Stimulated activated CD4-positive, alpha-beta T cell treated with anti-CD3 and anti-CD28 coated beads, TNF-alpha, amount 100 ng/mL, for 24 hours (primary cell): Measurements from ENCODE around the gene KLHL20.
"Not testable (repeated sequence)": the region's sequence is repeated elsewhere in the genome, so short reads cannot be mapped to it uniquely, and the experiment has no call there.

Experiments used
- DNase-seq, 3 experiments: peaks; one replicate each; pipeline ENCODE4 v3.0.0-alpha.2; 2020; ENCODE audit warnings: low read depth in 3 of 3

Gene KLHL20, protein sequence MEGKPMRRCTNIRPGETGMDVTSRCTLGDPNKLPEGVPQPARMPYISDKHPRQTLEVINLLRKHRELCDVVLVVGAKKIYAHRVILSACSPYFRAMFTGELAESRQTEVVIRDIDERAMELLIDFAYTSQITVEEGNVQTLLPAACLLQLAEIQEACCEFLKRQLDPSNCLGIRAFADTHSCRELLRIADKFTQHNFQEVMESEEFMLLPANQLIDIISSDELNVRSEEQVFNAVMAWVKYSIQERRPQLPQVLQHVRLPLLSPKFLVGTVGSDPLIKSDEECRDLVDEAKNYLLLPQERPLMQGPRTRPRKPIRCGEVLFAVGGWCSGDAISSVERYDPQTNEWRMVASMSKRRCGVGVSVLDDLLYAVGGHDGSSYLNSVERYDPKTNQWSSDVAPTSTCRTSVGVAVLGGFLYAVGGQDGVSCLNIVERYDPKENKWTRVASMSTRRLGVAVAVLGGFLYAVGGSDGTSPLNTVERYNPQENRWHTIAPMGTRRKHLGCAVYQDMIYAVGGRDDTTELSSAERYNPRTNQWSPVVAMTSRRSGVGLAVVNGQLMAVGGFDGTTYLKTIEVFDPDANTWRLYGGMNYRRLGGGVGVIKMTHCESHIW

GRCh38 chr1:173714759-173715537 is at the start of gene KLHL20:
Gene KLHL20, plus strand, starts transcription at chr1:173714981. Its CDS starts 1,063 bp downstream, at chr1:173716044.
- peak; percentile 73 to 79 (median 76) for DNase-seq

GRCh38 chr1:173666646-173667045 is 48.1 kb upstream of the KLHL20 start:
- DNase-seq: no peak

DNA sequence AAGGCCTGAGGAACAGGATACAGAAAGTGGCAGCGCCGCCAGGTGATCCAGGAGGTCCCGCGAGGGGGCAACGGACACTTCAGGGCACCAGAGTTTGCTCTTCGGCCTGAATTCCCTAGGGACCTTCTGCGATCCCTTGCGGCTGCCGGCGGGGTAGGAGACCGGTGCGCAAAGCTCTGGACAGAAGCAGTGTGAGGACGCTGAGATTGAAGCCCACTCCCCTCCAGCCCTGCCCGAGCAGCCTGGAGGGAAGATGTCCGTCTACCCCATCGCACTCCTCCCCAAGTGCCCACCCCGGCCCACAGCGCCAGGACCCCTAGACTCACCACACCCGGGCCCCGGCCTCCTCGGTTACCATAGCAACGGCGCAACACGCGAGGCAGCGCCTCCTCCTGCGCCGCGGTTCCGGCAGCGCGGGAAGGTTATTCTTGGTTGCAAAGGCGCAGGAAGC is 45.3 kb upstream of the KLHL20 start, which contains the start of gene ANKRD45:
Gene ANKRD45 (minus strand): TSS at position 361 of the 451 bp plus-strand sequence. CDS start 10,433 bp downstream, outside the sequence.
- peak in 1 of 3 experiments; percentile 16 for DNase-seq

DNA sequence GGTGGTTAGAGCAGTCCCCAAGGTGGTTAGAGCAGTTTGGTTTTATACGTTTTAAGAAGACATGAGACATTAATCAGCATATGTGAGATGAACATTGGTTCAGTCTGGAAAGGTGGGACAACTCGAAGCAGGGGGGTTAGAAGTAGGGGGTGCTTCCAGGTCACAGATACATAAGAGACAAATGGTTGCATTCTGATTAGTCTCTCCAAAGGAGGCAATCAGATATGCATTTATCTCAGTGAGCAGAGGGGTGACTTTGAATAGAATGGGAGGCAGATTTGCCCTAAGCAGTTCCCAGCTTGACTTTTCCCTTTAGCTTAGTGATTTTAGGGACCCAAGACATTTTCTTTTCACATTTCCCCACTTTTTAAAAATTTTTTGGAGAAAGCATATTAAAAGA is 40.3 kb upstream of the KLHL20 start:
- not testable (repeated sequence) for DNase-seq

DNA sequence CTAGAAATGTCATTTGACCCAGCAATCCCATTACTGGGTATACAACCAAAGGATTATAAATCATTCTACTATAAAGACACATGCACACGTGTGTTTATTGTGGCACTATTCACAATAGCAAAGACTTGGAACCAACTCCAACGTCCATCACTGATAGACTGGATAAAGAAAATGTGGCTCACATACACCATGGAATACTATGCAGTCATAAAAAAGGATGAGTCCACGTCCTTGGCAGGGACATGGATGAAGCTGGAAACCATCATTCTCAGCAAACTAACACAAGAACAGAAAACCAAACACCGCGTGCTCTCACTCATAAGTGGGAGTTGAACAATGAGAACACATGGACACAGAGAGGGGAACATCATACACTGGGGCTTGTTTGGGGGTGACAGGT is 34.6 kb upstream of the KLHL20 start:
- DNase-seq: not testable (repeated sequence)

GRCh38 chr1:173682184-173682583 is 32.6 kb upstream of the KLHL20 start:
- no peak for DNase-seq

DNA sequence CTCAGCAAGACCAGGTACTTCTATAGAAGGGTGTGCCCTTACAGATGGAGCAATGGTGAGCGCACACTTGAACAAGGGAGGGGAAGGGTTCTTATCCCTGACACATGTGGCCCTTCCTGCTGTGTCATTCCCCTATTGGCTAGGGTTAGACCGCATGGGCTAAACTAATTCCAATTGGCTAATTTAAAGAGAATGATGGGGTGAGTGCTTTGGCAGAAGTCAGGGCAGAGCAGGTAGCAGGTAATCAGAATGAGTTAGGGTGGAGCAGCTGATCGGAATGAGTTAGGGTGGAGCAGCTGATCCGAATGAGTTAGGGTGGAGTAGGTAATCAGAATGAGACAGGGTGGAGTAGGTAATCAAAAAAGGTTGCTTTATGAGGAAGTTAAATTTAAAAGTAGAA is 30.9 kb upstream of the KLHL20 start:
- DNase-seq: not testable (repeated sequence)

- DNase-seq: not testable (repeated sequence)
Measured at GRCh38 chr1:173685121-173685520, 29.7 kb upstream of the KLHL20 start.

DNA sequence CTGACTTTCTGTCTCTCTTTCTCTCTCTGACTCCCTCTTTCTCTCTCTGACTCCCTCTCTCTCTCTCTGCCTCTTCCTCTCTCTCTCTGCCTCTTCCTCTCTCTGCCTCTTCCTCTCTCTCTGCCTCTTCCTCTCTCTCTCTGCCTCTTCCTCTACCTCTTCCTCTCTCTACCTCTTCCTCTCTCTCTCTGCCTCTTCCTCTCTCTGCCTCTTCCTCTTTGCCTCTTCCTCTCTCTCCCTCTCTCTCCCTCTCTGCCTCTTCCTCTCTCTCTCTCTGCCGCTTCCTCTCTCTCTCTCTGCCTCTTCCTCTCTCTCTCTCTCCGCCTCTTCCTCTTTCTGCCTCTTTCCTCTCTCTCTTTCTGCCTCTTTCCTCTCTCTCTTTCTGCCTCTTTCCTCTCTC is 26.5 kb upstream of the KLHL20 start:
- DNase-seq: no peak

DNA sequence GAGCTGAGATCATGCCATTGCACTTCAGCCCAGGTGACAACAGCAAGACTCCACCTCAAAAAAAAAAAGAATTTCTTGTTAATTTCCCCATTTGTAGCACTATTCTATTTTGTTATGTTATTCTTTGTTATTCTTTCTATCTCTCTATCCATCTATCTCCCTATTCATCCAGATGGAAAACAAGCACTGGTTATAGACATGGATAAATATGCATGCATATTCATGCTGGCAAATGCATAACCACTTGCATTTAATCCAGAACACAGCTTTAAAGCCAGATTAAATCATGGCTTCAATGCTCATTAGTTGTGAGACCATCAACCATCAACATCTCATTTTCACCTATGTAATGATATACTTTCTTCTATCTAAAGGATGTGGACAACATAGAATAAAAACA is 21.5 kb upstream of the KLHL20 start:
- no peak for DNase-seq

- DNase-seq: not testable (repeated sequence)
Measured at GRCh38 chr1:173701299-173701698, 13.5 kb upstream of the KLHL20 start.

- no peak for DNase-seq
Measured at GRCh38 chr1:173702736-173703135, 12.0 kb upstream of the KLHL20 start.

GRCh38 chr1:173705117-173705516 is 9.7 kb upstream of the KLHL20 start:
- DNase-seq: no peak

- no peak for DNase-seq
Measured at GRCh38 chr1:173708787-173709186, 6.0 kb upstream of the KLHL20 start.

DNA sequence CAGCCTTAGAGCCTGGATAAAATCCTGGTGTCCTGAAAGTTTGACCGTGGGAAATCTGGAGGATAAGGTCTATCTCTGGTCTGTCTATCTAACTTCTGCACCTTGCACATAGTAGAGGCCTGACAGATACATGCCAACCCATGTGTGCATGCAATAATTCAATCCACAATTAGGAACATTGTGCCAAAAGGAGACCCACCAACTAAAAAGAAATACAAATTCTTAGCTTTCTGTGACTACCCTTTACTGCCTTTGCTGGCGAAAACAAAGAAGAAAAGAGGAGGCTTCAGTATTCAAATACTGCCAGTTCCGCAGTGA is 381 bp upstream of the KLHL20 start:
- no peak for DNase-seq

DNA sequence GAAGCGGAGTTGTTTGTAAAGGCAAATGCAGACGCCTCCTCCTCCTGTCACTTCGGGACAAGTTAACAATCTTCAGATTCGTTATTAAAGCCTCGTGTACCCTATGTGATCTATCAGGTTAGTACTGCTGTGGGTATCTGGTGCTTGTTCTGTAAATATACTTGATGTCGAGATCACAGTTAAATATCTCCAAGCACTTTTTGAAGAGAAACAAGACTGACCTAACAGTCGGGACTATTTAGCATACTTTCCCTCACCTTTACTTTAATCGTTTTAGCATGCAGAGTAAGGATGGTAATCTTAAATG is 710 bp downstream of the KLHL20 start:
- DNase-seq: no peak

- DNase-seq: no peak
Measured at GRCh38 chr1:173717238-173717637, 2.5 kb downstream of the KLHL20 start.

DNA sequence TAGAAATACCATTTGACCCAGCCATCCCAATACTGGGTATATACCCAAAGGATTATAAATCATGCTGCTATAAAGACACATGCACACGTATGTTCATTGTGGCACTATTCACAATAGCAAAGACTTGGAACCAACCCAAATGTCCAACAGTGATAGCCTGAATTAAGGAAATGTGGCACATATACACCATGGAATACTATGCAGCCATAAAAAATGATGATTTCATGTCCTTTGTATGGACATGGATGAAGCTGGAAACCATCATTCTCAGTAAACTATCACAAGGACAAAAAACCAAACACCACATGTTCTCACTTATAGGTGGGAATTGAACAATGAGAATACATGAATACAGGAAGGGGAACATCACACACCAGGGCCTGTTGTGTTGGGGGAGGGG is 16.6 kb downstream of the KLHL20 start:
- DNase-seq: not testable (repeated sequence)

- DNase-seq: no peak
Measured at GRCh38 chr1:173733912-173734311, 19.1 kb downstream of the KLHL20 start.

- not testable (repeated sequence) for DNase-seq
Measured at GRCh38 chr1:173736104-173736503, 21.3 kb downstream of the KLHL20 start.

DNA sequence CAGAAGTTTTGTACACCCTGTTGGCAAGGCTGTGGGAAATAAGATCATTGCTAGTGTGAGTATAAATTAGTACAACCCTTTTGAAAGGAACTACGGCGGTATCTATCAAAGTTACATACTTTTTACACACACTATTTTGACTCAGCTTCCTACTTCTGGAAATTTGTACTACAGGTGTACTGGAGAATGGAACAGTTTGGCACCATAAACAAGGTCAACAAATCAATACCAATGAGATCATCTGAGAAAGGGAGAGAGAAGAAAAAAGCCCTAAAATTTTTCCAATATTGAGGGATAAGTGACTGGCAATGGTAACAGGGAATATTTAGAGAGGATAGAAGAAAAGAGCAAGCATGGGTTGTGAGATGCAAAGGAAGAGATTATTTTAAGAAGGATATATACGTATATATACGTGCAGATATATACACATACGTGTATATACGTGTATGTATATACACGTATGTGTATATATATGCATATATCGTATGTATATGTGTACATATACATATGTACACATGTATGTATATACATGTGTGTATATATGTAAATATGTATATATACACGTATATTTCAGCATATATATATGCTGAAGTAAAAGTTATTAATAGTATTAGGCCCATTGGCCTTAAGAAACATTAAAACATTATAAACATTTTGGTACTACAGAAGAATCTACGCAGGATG is 27.6 kb downstream of the KLHL20 start:
- DNase-seq: no peak

GRCh38 chr1:173744651-173745050 is 29.9 kb downstream of the KLHL20 start:
- DNase-seq: no peak
